HT1080 (cell line): ENCODE measurements around the gene MTERF4. TPM values are rescaled to one million over a fixed set of nuclear protein-coding genes. Genes with fewer than 3 reads are reported as not detected.

ENCODE experiments used
- DNase-seq: peaks from one replicate; pipeline ENCODE4 v3.0.0-alpha.2; 2015; ENCODE audit warnings: low read depth
- small RNA-seq: library from RNA; depleted of rRNA; stranded (forward); fragments of <200 nt; gene quantifications from one replicate; pipeline ENCODE3, GENCODE V24; 2014
- total RNA-seq: library from RNA; depleted of rRNA; stranded (reverse); fragments of >200 nt; shearing (Covaris generic); gene quantifications from 2 replicates; pipeline ENCODE4 v1.2.3, GENCODE V29; 2014; rRNA removed

The MTERF4 gene
- total RNA-seq, 1 experiment from 2014 or later: 43.0 TPM

DNA sequence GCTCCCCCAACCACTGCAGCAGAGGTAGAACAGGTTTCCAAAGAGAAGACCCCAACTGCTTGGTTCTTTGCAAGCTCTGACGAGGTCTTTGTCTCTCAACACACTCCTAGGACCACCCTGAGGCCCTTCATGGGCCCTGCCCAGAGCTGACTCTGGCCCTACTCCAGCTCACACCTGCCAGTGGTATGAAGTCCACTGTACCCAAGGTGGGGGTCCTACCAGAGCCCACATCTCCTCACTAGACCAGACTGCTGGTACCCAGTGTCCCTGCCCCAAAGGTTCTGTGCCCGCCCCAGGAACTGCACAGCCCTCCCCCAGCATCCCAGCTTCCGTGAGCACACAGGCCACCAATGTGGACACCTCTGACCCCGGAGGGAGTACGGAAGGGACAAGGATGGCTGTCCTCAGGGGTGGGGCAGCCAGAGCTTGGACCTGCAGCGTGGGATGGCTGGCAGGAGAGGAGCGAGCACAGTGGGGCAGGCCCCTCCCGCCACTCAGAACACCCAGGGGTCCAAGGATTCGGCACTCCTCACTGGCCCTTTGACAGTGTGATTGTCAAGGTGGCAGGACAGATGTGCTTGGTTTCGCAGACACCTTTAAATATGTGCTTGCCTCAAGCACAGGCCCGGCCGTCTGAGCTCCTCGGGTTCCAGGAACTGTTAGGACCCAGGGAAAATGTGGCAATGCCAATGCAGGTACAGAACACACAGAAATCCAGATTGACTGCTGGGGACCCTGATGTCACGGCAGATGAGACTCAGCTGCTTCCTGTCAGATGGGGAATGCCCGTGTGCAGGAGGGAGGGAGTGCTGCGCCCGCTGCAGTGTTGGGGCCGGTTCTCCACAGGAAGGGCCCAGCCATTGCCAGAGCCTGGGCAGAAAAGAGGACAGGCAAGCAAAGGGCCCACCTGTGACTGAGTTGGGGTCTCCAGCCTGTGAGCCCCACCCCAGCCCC is 51.2 kb downstream of the MTERF4 start:
- DNase-seq: no peak

DNA sequence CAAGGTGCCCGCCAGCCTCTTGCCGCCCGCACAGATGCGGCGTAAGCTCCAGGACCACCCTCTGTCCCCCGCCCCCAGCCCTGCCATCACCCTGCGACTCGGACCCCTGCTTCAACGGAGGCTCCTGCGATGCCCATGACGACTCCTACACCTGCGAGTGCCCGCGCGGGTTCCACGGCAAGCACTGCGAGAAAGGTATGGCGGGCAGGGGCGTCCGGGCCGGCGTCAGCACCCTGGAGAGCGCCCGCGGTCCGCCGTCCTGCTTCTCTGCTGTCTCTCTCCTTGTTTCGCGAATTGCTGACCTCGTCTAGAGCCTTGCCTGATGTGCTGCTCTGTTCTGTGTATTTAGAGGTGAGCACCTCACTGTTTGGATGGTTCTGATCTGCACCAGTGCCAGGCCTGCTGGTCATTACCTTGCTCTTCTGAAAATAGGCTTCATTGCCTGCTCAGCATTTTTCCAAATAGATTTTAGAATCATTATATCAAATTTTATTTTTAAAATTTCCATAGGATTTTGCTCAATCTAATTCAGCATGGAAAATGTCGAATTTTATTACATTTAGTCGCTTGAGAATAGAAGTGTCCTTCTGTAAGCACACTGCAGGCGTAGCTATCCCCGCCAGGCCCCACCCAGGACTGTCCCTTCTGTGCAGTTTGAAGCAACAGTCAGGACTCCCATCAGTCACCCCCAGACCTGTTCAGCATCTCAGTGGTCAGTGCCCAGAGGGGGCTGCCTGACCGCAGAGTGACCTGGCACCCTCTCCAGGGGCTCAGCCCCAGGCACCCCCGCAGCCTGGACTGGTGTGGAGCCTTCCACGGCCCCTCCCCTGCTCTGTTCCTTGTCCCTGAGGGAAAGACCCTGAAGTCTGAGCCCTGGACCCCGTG is 52.1 kb downstream of the MTERF4 start:
- DNase-seq: no peak

DNA sequence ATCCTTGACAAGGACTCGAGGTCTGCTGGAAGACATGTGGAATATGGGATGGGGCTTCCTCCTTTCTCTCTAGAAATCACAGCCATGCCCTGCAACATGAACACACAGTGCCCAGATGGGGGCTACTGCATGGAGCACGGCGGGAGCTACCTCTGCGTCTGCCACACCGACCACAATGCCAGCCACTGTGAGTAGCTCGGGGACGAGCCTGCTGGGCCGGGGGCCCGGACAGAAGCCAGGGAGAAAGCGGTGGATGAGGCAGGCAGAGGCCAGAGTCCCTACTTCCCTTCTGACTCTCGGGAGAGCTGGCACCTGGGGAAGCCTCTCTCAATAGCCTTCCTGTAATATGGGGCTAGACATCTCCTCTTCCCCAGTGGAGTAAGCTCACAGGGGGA is 53.1 kb downstream of the MTERF4 start:
- DNase-seq: no peak

DNA sequence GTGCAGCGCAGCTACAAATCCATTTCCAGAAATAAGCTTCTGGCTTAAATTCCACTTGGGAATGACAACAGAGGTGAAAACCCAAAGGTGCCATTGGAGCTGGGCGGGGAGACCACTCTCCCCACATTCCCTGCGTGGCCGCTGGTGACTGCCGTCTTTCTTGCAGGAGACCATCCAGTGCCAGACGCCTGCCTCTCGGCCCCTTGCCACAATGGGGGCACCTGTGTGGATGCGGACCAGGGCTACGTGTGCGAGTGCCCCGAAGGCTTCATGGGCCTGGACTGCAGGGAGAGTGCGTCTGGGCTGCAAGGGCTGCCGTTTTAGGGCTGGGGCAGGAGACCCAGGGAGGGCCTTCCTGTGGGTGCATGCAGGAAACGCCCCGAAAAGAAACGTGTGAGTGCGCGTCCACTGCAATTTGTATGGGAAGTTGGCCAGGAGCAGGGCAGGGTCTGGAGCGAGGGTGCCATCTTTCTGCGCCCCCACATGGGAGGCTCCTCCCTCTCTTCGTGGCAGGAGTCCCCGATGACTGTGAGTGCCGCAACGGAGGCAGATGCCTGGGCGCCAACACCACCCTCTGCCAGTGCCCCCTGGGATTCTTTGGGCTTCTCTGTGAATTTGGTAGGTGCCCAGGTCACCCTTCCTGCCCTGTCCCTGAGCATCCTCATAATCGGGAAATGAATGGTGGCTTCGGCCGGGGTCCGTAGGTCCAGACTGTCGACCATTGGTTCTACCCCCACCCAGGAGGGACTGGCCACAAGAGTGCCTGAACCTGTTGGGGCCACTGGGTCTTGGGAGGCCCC is 53.7 kb downstream of the MTERF4 start:
- no peak for DNase-seq

DNA sequence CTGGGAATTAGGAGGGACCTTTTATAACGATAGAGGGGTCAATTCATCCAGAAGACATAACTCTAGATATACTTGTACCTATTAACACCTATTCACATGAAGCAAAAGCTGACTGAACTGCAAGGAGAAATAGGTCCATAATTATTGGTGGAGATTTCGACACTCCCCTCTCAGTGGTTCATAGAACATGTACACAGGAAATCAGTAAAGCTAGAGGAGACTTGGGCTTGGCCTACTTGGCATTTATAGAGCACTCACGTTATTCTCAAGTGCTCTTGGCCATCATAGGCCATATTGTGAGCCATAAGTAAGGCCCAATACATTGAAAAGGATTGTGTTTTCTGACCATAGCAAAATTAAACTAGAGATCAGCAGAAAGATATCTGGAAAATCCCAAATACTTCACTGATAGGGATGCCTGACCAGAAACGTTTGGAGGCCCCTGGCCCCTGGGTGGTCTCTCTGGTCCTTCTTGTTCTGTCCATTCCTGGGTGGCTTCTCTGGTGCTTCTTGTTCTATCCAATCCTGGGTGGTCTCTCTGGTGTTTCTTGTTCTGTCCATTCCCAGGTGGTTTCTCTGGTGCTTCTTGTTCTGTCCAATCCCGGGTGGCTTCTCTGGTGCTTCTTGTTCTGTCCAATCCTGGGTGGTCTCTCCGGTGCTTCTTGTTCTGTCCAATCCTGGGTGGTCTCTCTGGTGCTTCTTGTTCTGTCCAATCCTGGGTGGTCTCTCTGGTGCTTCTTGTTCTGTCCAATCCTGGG is 54.7 kb downstream of the MTERF4 start:
- no peak for DNase-seq

Small RNA genes lying within 50 kb of the gene (small RNA-seq; reads per million reads assigned to genes)
- not detected for gene AC005237.2

Other genes with a start within 250 kb of the MTERF4 start
- gene AGXT, start 233.5 kb downstream of the MTERF4 start, total RNA-seq: not detected in 2 replicates
- not detected in 2 replicates for gene MAB21L4, start 206.1 kb downstream of the MTERF4 start, total RNA-seq
- not detected in 2 replicates for gene CROCC2, start 196.0 kb downstream of the MTERF4 start, total RNA-seq
- gene SNED1, start 103.7 kb downstream of the MTERF4 start, total RNA-seq: 1.8 and 2.7 TPM in 2 replicates
- 6.7 and 7.2 TPM in 2 replicates for gene PASK, start 47.2 kb upstream of the MTERF4 start, total RNA-seq
- 81.7 and 87.6 TPM in 2 replicates for gene PPP1R7, start 48.2 kb upstream of the MTERF4 start, total RNA-seq
- 0.53 and 2.4 TPM in 2 replicates for gene ANO7, start 86.4 kb upstream of the MTERF4 start, total RNA-seq
- gene HDLBP, start 213.4 kb upstream of the MTERF4 start, total RNA-seq: 424 and 497 TPM in 2 replicates
- gene SEPTIN2, start 213.6 kb upstream of the MTERF4 start, total RNA-seq: 212 and 259 TPM in 2 replicates